Measurements from ENCODE around the gene BEND3. TPM values are rescaled to one million over a fixed set of nuclear protein-coding genes. Genes with fewer than 3 reads are reported as not detected.

BEND3 gene
- total RNA-seq, 1 donor from 2014 or later: 4.4 TPM

GRCh38 chr6:107105511-107106116 is 9.7 kb downstream of the BEND3 start:
- no peaks in the 10 kb centered on the region for H3K9me3 ChIP-seq (ENCODE audit: insufficient read depth, low read depth, low read length)
- TF ChIP-seq CTCF (IDR thresholded peaks at IDR 0.05; ENCODE audit: insufficient read depth, low read depth, low read length): no peak
- TF ChIP-seq EZH2 (IDR thresholded peaks at IDR 0.05; ENCODE audit: insufficient read depth, low read length): no peak
- Mint-ChIP-seq H3K27me3 (ENCODE audit: low read depth, unreplicated experiment) (no peaks in the 10 kb centered on the region), H3K36me3 (ENCODE audit: low read depth, unreplicated experiment) (peaks cover 2% of the 10 kb centered on the region), H3K27ac (ENCODE audit: unreplicated experiment) (no peak overlapping the region), H3K9me3 (ENCODE audit: unreplicated experiment) (no peaks in the 10 kb centered on the region), H3K4me1 (ENCODE audit: low read depth, unreplicated experiment) (peaks cover 15% of the 10 kb centered on the region), H3K4me3 (ENCODE audit: unreplicated experiment) (no peak overlapping the region)
- FAIRE-seq (no peak), DNase-seq (ENCODE audit: low read depth) (no peak)
- no peaks in the 10 kb centered on the region for H3K36me3 ChIP-seq (ENCODE audit: insufficient read depth, low read length)
- H3K27ac ChIP-seq (ENCODE audit: low read depth, low read length): no peak overlapping the region
- H3K27me3 ChIP-seq (ENCODE audit: insufficient read depth, low read length): no peaks in the 10 kb centered on the region
- H4K20me1 ChIP-seq (ENCODE audit: insufficient read depth, low read length): no peaks in the 10 kb centered on the region
- H3K4me3 ChIP-seq (ENCODE audit: insufficient read depth, low read depth, low read length): no peak overlapping the region
- no peak overlapping the region for H3K4me2 ChIP-seq (ENCODE audit: low read length)
- peaks cover 6% of the 10 kb centered on the region for H3K79me2 ChIP-seq (ENCODE audit: insufficient read depth, low read length)
- H3K4me1 ChIP-seq (ENCODE audit: insufficient read depth, low read length): no peaks in the 10 kb centered on the region
- no peak overlapping the region for H2AFZ ChIP-seq (ENCODE audit: low read depth, low read length)
- H3K9ac ChIP-seq (ENCODE audit: low read length): no peak overlapping the region

- H3K9me3 ChIP-seq (ENCODE audit: insufficient read depth, low read depth, low read length): no peaks in the 10 kb centered on the region
- TF ChIP-seq CTCF (IDR thresholded peaks at IDR 0.05; ENCODE audit: insufficient read depth, low read depth, low read length) (no peak), EZH2 (IDR thresholded peaks at IDR 0.05; ENCODE audit: insufficient read depth, low read length) (no peak)
- no peak for DNase-seq (ENCODE audit: low read depth)
- Mint-ChIP-seq H3K36me3 (ENCODE audit: low read depth, unreplicated experiment) (peaks cover 4% of the 10 kb centered on the region), H3K4me3 (ENCODE audit: unreplicated experiment) (no peak overlapping the region), H3K9me3 (ENCODE audit: unreplicated experiment) (no peaks in the 10 kb centered on the region), H3K27me3 (ENCODE audit: low read depth, unreplicated experiment) (no peaks in the 10 kb centered on the region), H3K4me1 (ENCODE audit: low read depth, unreplicated experiment) (peaks cover 10% of the 10 kb centered on the region), H3K27ac (ENCODE audit: unreplicated experiment) (no peak overlapping the region)
- H3K36me3 ChIP-seq (ENCODE audit: insufficient read depth, low read length): no peaks in the 10 kb centered on the region
- FAIRE-seq: no peak
- no peak overlapping the region for H3K9ac ChIP-seq (ENCODE audit: low read length)
- H2AFZ ChIP-seq (ENCODE audit: low read depth, low read length): no peak overlapping the region
- H4K20me1 ChIP-seq (ENCODE audit: insufficient read depth, low read length): no peaks in the 10 kb centered on the region
- no peak overlapping the region for H3K4me3 ChIP-seq (ENCODE audit: insufficient read depth, low read depth, low read length)
- no peaks in the 10 kb centered on the region for H3K27me3 ChIP-seq (ENCODE audit: insufficient read depth, low read length)
- peaks cover 6% of the 10 kb centered on the region for H3K79me2 ChIP-seq (ENCODE audit: insufficient read depth, low read length)
- no peak overlapping the region for H3K4me2 ChIP-seq (ENCODE audit: low read length)
- H3K4me1 ChIP-seq (ENCODE audit: insufficient read depth, low read length): no peaks in the 10 kb centered on the region
- H3K27ac ChIP-seq (ENCODE audit: low read depth, low read length): no peak overlapping the region
Measured at GRCh38 chr6:107103082-107103481, 12.2 kb downstream of the BEND3 start.

- Mint-ChIP-seq H3K9me3 (ENCODE audit: unreplicated experiment) (no peaks in the 10 kb centered on the region), H3K4me1 (ENCODE audit: low read depth, unreplicated experiment) (peaks cover 9% of the 10 kb centered on the region), H3K36me3 (ENCODE audit: low read depth, unreplicated experiment) (peaks cover 5% of the 10 kb centered on the region), H3K27ac (ENCODE audit: unreplicated experiment) (no peak overlapping the region), H3K27me3 (ENCODE audit: low read depth, unreplicated experiment) (no peaks in the 10 kb centered on the region), H3K4me3 (ENCODE audit: unreplicated experiment) (no peak overlapping the region)
- Histone ChIP-seq H4K20me1 (ENCODE audit: insufficient read depth, low read length) (no peaks in the 10 kb centered on the region), H3K36me3 (ENCODE audit: insufficient read depth, low read length) (no peaks in the 10 kb centered on the region), H3K79me2 (ENCODE audit: insufficient read depth, low read length) (peaks cover 6% of the 10 kb centered on the region), H3K4me3 (ENCODE audit: insufficient read depth, low read depth, low read length) (no peak overlapping the region), H3K4me1 (ENCODE audit: insufficient read depth, low read length) (no peaks in the 10 kb centered on the region), H3K27ac (ENCODE audit: low read depth, low read length) (no peak overlapping the region), H3K9me3 (ENCODE audit: insufficient read depth, low read depth, low read length) (no peaks in the 10 kb centered on the region), H3K27me3 (ENCODE audit: insufficient read depth, low read length) (no peaks in the 10 kb centered on the region), H2AFZ (ENCODE audit: low read depth, low read length) (no peak overlapping the region), H3K9ac (ENCODE audit: low read length) (no peak overlapping the region), H3K4me2 (ENCODE audit: low read length) (no peak overlapping the region)
- TF ChIP-seq CTCF (IDR thresholded peaks at IDR 0.05; ENCODE audit: insufficient read depth, low read depth, low read length): no peak
- TF ChIP-seq EZH2 (IDR thresholded peaks at IDR 0.05; ENCODE audit: insufficient read depth, low read length): no peak
- DNase-seq (ENCODE audit: low read depth) (no peak), FAIRE-seq (no peak)
Measured at GRCh38 chr6:107102414-107102805, 12.9 kb downstream of the BEND3 start.
